ENCODE measurements around the gene ALPK3. TPM values are rescaled to one million over a fixed set of nuclear protein-coding genes. Genes with fewer than 3 reads are reported as not detected.

Gene ALPK3
- total RNA-seq, 1 donor from 2014 or later, result 181 TPM

- Histone ChIP-seq H3K27ac (replicated peaks) (peak overlapping the region; percentile 79), H3K4me1 (peaks cover 70% of the 10 kb centered on the region), H3K27me3 (ENCODE audit: low read depth) (no peaks in the 10 kb centered on the region), H3K4me3 (no peak overlapping the region), H3K9me3 (replicated peaks) (no peaks in the 10 kb centered on the region), H3K36me3 (peaks cover 49% of the 10 kb centered on the region)
- intact Hi-C loops (cut with micrococcal nuclease), result no loop called here
- DNase-seq, result no peak
- no peak for TF ChIP-seq CTCF (IDR thresholded peaks at IDR 0.05; ENCODE audit: borderline replicate concordance)
Observed at GRCh38 chr15:84855136-84855535, 38.0 kb downstream of the ALPK3 start.

GRCh38 chr15:84855765-84856164, 38.6 kb downstream of the ALPK3 start:
- H3K27ac ChIP-seq (replicated peaks), result peak overlapping the region; percentile 79

GRCh38 chr15:84856731-84857417, 39.7 kb downstream of the ALPK3 start:
- intact Hi-C loops (cut with micrococcal nuclease), result no loop called here
- DNase-seq, result no peak

More at GRCh38 chr15:84855765-84856164, 38.6 kb downstream of the ALPK3 start:
- intact Hi-C loops (cut with micrococcal nuclease), result no loop called here
- Histone ChIP-seq H3K27me3 (ENCODE audit: low read depth) (no peaks in the 10 kb centered on the region), H3K4me3 (no peak overlapping the region), H3K9me3 (replicated peaks) (no peaks in the 10 kb centered on the region), H3K36me3 (peaks cover 55% of the 10 kb centered on the region), H3K4me1 (peaks cover 67% of the 10 kb centered on the region)
- no peak for TF ChIP-seq CTCF (IDR thresholded peaks at IDR 0.05; ENCODE audit: borderline replicate concordance)
- DNase-seq, result no peak

GRCh38 chr15:84857418-84858004, 40.4 kb downstream of the ALPK3 start:
- no peak for DNase-seq

More at GRCh38 chr15:84856731-84857417, 39.7 kb downstream of the ALPK3 start:
- Histone ChIP-seq H3K36me3 (peaks cover 55% of the 10 kb centered on the region), H3K4me3 (no peak overlapping the region), H3K27me3 (ENCODE audit: low read depth) (no peaks in the 10 kb centered on the region), H3K27ac (replicated peaks) (peak overlapping the region; percentile 79), H3K9me3 (replicated peaks) (no peaks in the 10 kb centered on the region), H3K4me1 (peaks cover 67% of the 10 kb centered on the region)
- TF ChIP-seq CTCF (IDR thresholded peaks at IDR 0.05; ENCODE audit: borderline replicate concordance), result no peak

GRCh38 chr15:84858231-84858630, 41.1 kb downstream of the ALPK3 start:
- no peaks in the 10 kb centered on the region for H3K27me3 ChIP-seq (ENCODE audit: low read depth)
- peaks cover 66% of the 10 kb centered on the region for H3K4me1 ChIP-seq
- TF ChIP-seq CTCF (IDR thresholded peaks at IDR 0.05; ENCODE audit: borderline replicate concordance), result no peak
- no peak for DNase-seq
- peaks cover 54% of the 10 kb centered on the region for H3K36me3 ChIP-seq
- H3K4me3 ChIP-seq, result no peak overlapping the region
- H3K27ac ChIP-seq (replicated peaks), result peak overlapping the region; percentile 45
- intact Hi-C loops (cut with micrococcal nuclease), result no loop called here
- no peaks in the 10 kb centered on the region for H3K9me3 ChIP-seq (replicated peaks)

More at GRCh38 chr15:84857418-84858004, 40.4 kb downstream of the ALPK3 start:
- Histone ChIP-seq H3K4me3 (no peak overlapping the region), H3K27me3 (ENCODE audit: low read depth) (no peaks in the 10 kb centered on the region), H3K36me3 (peaks cover 58% of the 10 kb centered on the region), H3K9me3 (replicated peaks) (no peaks in the 10 kb centered on the region), H3K4me1 (peaks cover 67% of the 10 kb centered on the region), H3K27ac (replicated peaks) (peak overlapping the region; percentile 45)
- no peak for TF ChIP-seq CTCF (IDR thresholded peaks at IDR 0.05; ENCODE audit: borderline replicate concordance)
- intact Hi-C loops (cut with micrococcal nuclease), result no loop called here
